ENCODE measurements around the gene FCAMR.

- TF ChIP-seq, protein P1, sequence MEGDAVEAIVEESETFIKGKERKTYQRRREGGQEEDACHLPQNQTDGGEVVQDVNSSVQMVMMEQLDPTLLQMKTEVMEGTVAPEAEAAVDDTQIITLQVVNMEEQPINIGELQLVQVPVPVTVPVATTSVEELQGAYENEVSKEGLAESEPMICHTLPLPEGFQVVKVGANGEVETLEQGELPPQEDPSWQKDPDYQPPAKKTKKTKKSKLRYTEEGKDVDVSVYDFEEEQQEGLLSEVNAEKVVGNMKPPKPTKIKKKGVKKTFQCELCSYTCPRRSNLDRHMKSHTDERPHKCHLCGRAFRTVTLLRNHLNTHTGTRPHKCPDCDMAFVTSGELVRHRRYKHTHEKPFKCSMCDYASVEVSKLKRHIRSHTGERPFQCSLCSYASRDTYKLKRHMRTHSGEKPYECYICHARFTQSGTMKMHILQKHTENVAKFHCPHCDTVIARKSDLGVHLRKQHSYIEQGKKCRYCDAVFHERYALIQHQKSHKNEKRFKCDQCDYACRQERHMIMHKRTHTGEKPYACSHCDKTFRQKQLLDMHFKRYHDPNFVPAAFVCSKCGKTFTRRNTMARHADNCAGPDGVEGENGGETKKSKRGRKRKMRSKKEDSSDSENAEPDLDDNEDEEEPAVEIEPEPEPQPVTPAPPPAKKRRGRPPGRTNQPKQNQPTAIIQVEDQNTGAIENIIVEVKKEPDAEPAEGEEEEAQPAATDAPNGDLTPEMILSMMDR (conservative IDR thresholded peaks at IDR 0.05 in 1 of 2, IDR thresholded peaks at IDR 0.05 in 1 of 2; ENCODE audit: low read depth in 1 of 2, low read length in 2 of 2) = no peak
- no peak for TF ChIP-seq EZH2 (IDR thresholded peaks at IDR 0.05; ENCODE audit: low read length, missing control alignments)
Observed at GRCh38 chr1:207015791-207016190, 45.5 kb upstream of the FCAMR start.
